Measurements from ENCODE around the gene FBLN1. TPM values are rescaled to one million over a fixed set of nuclear protein-coding genes. Genes with fewer than 3 reads are reported as not detected.

Gene FBLN1
- total and polyA plus RNA-seq, 2 of the 13 experiments (the other 11 are each of a cell fraction or from before 2014, with no cell fraction given) = 37.3 to 103 TPM

DNA sequence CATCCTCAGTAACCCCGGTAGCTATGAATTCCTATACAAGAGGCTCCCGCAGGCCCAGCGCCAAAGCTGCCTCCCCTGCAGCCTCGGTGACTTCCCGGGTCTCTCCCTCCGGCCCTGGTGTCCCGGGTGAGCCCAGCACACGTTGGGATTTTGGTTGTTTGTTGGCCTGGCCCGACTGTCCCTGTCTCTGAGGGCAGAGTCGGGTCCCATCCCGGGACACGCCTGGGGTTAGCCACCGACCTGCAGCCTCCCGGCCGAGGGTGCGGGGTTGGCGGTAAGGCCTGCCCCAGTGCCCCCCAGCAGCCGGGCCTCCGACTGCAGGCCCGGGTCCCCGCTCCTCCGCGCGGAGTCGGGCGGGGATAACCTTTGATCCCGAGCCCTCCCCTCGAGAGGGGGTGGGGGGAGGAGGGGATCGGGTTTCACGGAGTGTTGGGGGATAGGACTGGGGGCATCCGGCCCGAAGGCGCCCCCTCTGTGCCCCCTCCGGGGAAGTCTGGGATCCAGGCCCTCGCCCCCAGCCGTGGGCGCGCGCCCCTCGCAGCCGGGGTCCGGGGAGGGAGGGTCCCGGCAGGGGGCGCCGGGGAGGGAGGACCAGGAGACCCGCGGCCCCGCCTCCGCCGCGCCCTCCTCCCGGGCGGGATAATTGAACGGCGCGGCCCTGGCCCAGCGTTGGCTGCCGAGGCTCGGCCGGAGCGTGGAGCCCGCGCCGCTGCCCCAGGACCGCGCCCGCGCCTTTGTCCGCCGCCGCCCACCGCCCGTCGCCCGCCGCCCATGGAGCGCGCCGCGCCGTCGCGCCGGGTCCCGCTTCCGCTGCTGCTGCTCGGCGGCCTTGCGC lies at the start of gene FBLN1 (continued):
- TF ChIP-seq NR2F2 (IDR thresholded peaks at IDR 0.05; ENCODE audit: borderline replicate concordance, low read depth) = peak; percentile 32; the same call in 1 of the 2 replicates

- Histone ChIP-seq H3K4me2 (ENCODE audit: low read depth, low read length) (no peak overlapping the region), H3K79me2 (ENCODE audit: insufficient read depth, low read length) (no peaks in the 10 kb centered on the region), H3K36me3 (replicated peaks in 1 of 2; ENCODE audit: control insufficient read depth in 1 of 2, insufficient read depth in 2 of 2, low read length in 2 of 2) (no peaks in the 10 kb centered on the region), H4K20me1 (ENCODE audit: insufficient read depth, low read length) (no peaks in the 10 kb centered on the region), H3K4me3 (replicated peaks in 1 of 3; ENCODE audit: insufficient read depth in 1 of 3, low read depth in 2 of 3, low read length in 3 of 3) (no peak overlapping the region), H3K27ac (ENCODE audit: extremely low read length, insufficient read depth, low read length) (no peak overlapping the region), H3K9ac (ENCODE audit: insufficient read depth, low read depth, low read length) (no peak overlapping the region), H3K9me3 (ENCODE audit: low read length) (no peaks in the 10 kb centered on the region), H3K27me3 (ENCODE audit: control insufficient read depth in 1 of 2, insufficient read depth in 2 of 2, low read length in 2 of 2) (peaks cover 3 to 24% of the 10 kb centered on the region in 2 experiments; a peak in 2 of 5 replicates), H3K4me1 (ENCODE audit: insufficient read depth, low read length) (no peaks in the 10 kb centered on the region), H2AFZ (ENCODE audit: low read length) (no peak overlapping the region)
- no peak for FAIRE-seq
- intact Hi-C loops (cut with micrococcal nuclease; ENCODE audit: unreplicated experiment) = no loop called here
- POLR2A ChIA-PET = no interaction called here
- in situ Hi-C loops (cut with HindIII; ENCODE audit: extremely low pct_ligation_motif_present, low pct_unique_long_range_greater_than_20kb) = no loop called here
- CTCF ChIA-PET (ENCODE audit: low intra/inter-chr PET ratio, low total read pairs) = no interaction called here
- BruUV-seq (replicated peaks) = no TSS peak
- 59% methylated on average over 6 of the region's 6 CpGs for WGBS (ENCODE audit: low lambda C conversion rate)
- ATAC-seq = no peak
- no peak for DNase-seq (ENCODE audit: low spot score)
- TF ChIP-seq ZNF879 (CRISPR knock-in tag; IDR thresholded peaks at IDR 0.05) = no peak
- TF ChIP-seq, protein P1, sequence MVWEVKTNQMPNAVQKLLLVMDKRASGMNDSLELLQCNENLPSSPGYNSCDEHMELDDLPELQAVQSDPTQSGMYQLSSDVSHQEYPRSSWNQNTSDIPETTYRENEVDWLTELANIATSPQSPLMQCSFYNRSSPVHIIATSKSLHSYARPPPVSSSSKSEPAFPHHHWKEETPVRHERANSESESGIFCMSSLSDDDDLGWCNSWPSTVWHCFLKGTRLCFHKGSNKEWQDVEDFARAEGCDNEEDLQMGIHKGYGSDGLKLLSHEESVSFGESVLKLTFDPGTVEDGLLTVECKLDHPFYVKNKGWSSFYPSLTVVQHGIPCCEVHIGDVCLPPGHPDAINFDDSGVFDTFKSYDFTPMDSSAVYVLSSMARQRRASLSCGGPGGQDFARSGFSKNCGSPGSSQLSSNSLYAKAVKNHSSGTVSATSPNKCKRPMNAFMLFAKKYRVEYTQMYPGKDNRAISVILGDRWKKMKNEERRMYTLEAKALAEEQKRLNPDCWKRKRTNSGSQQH (CRISPR knock-in tag; IDR thresholded peaks at IDR 0.05; ENCODE audit: low read depth) = no peak
- TF ChIP-seq HMGXB4 (CRISPR knock-in tag; IDR thresholded peaks at IDR 0.05; ENCODE audit: borderline replicate concordance in 1 of 2, low read depth in 1 of 2) = no peak
- TF ChIP-seq MTF1 (CRISPR knock-in tag; IDR thresholded peaks at IDR 0.05) = no peak
- no peak for TF ChIP-seq BORCS8-MEF2B (CRISPR knock-in tag; IDR thresholded peaks at IDR 0.05)
- TF ChIP-seq RFX1 (IDR thresholded peaks at IDR 0.05) = no peak
- no peak for TF ChIP-seq PBX3 (CRISPR knock-in tag; IDR thresholded peaks at IDR 0.05; ENCODE audit: borderline replicate concordance)
- no peak for TF ChIP-seq CREB3 (CRISPR knock-in tag; IDR thresholded peaks at IDR 0.05)
- TF ChIP-seq SAP130 (CRISPR knock-in tag; IDR thresholded peaks at IDR 0.05; ENCODE audit: low read depth) = no peak
- no peak for TF ChIP-seq AGO2 (optimal IDR thresholded peaks at IDR 0.05; ENCODE audit: low read depth, low read length)
- no peak for TF ChIP-seq MAFK (conservative IDR thresholded peaks at IDR 0.05 in 1 of 2, IDR thresholded peaks at IDR 0.05 in 1 of 2; ENCODE audit: low read length in 2 of 2)
- TF ChIP-seq, protein P2, sequence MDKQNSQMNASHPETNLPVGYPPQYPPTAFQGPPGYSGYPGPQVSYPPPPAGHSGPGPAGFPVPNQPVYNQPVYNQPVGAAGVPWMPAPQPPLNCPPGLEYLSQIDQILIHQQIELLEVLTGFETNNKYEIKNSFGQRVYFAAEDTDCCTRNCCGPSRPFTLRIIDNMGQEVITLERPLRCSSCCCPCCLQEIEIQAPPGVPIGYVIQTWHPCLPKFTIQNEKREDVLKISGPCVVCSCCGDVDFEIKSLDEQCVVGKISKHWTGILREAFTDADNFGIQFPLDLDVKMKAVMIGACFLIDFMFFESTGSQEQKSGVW (CRISPR knock-in tag; IDR thresholded peaks at IDR 0.05; ENCODE audit: borderline replicate concordance) = no peak
- no peak for TF ChIP-seq ZNF263 (CRISPR knock-in tag; IDR thresholded peaks at IDR 0.05)
- no peak for TF ChIP-seq SRSF4 (IDR thresholded peaks at IDR 0.05; ENCODE audit: low read depth, low read length, poor library complexity, severe bottlenecking)
Measured at GRCh38 chr22:45453764-45454163, 48.9 kb upstream of the FBLN1 start.

All from HepG2 (cell line).